ENCODE measurements around the gene TERT. TPM values are rescaled to one million over a fixed set of nuclear protein-coding genes. Genes with fewer than 3 reads are reported as not detected.

The TERT gene
- total RNA-seq, 2 donors from 2014 or later, result 3.6 TPM; not detected in 1

GRCh38 chr5:1213508-1214162 lies 81.2 kb downstream of the TERT start:
- H3K36me3 ChIP-seq, result no peaks in the 10 kb centered on the region
- no peak overlapping the region for H3K27ac ChIP-seq
- no peak for DNase-seq (ENCODE audit: low spot score)
- no peak for TF ChIP-seq CTCF (IDR thresholded peaks at IDR 0.05)
- TF ChIP-seq POLR2AphosphoS5 (IDR thresholded peaks at IDR 0.05), result no peak
- no peak for TF ChIP-seq POLR2A (IDR thresholded peaks at IDR 0.05)
- H3K9me3 ChIP-seq, result no peaks in the 10 kb centered on the region
- 88% methylated on average over 25 of the region's 25 CpGs for WGBS
- H3K4me3 ChIP-seq, result no peak overlapping the region
- intact Hi-C loops (cut with DNase I), result no loop called here
- H3K4me1 ChIP-seq (replicated peaks), result no peaks in the 10 kb centered on the region
- no peaks in the 10 kb centered on the region for H3K27me3 ChIP-seq (replicated peaks; ENCODE audit: insufficient read depth)

GRCh38 chr5:1212881-1213280 lies 82.0 kb downstream of the TERT start:
- intact Hi-C loops (cut with DNase I), result no loop called here
- Histone ChIP-seq H3K27ac (no peak overlapping the region), H3K36me3 (no peaks in the 10 kb centered on the region), H3K27me3 (replicated peaks; ENCODE audit: insufficient read depth) (no peaks in the 10 kb centered on the region), H3K4me3 (no peak overlapping the region), H3K4me1 (replicated peaks) (no peaks in the 10 kb centered on the region), H3K9me3 (no peaks in the 10 kb centered on the region)
- 92% methylated on average over 16 of the region's 18 CpGs for WGBS
- DNase-seq (ENCODE audit: low spot score), result no peak
- no peak for TF ChIP-seq CTCF (IDR thresholded peaks at IDR 0.05)
- no peak for TF ChIP-seq POLR2AphosphoS5 (IDR thresholded peaks at IDR 0.05)
- TF ChIP-seq POLR2A (IDR thresholded peaks at IDR 0.05), result no peak

GRCh38 chr5:1212271-1212670 lies 82.6 kb downstream of the TERT start:
- no peaks in the 10 kb centered on the region for H3K9me3 ChIP-seq
- DNase-seq (ENCODE audit: low spot score), result no peak
- no peak for TF ChIP-seq CTCF (IDR thresholded peaks at IDR 0.05)
- TF ChIP-seq POLR2A (IDR thresholded peaks at IDR 0.05), result no peak
- no peak for TF ChIP-seq POLR2AphosphoS5 (IDR thresholded peaks at IDR 0.05)
- H3K27ac ChIP-seq, result no peak overlapping the region
- H3K27me3 ChIP-seq (replicated peaks; ENCODE audit: insufficient read depth), result no peaks in the 10 kb centered on the region
- no peaks in the 10 kb centered on the region for H3K4me1 ChIP-seq (replicated peaks)
- intact Hi-C loops (cut with DNase I), result no loop called here
- WGBS, result 89% methylated on average over 20 of the region's 20 CpGs
- no peaks in the 10 kb centered on the region for H3K36me3 ChIP-seq
- no peak overlapping the region for H3K4me3 ChIP-seq

GRCh38 chr5:1211701-1212100 lies 83.2 kb downstream of the TERT start:
- DNase-seq (ENCODE audit: low spot score), result no peak
- WGBS, result 92% methylated on average over 9 of the region's 9 CpGs
- intact Hi-C loops (cut with DNase I), result no loop called here
- Histone ChIP-seq H3K27ac (no peak overlapping the region), H3K4me1 (replicated peaks) (no peaks in the 10 kb centered on the region), H3K27me3 (replicated peaks; ENCODE audit: insufficient read depth) (no peaks in the 10 kb centered on the region), H3K9me3 (no peaks in the 10 kb centered on the region), H3K4me3 (no peak overlapping the region), H3K36me3 (no peaks in the 10 kb centered on the region)
- no peak for TF ChIP-seq POLR2A (IDR thresholded peaks at IDR 0.05)
- TF ChIP-seq POLR2AphosphoS5 (IDR thresholded peaks at IDR 0.05), result no peak
- TF ChIP-seq CTCF (IDR thresholded peaks at IDR 0.05), result no peak

- WGBS, result 79% methylated on average over 21 of the region's 21 CpGs
- Histone ChIP-seq H3K27me3 (replicated peaks; ENCODE audit: insufficient read depth) (no peaks in the 10 kb centered on the region), H3K4me1 (replicated peaks) (no peaks in the 10 kb centered on the region), H3K27ac (no peak overlapping the region), H3K9me3 (no peaks in the 10 kb centered on the region), H3K36me3 (no peaks in the 10 kb centered on the region), H3K4me3 (no peak overlapping the region)
- no peak for DNase-seq (ENCODE audit: low spot score)
- no peak for TF ChIP-seq POLR2AphosphoS5 (IDR thresholded peaks at IDR 0.05)
- no peak for TF ChIP-seq CTCF (IDR thresholded peaks at IDR 0.05)
- TF ChIP-seq POLR2A (IDR thresholded peaks at IDR 0.05), result no peak
- intact Hi-C loops (cut with DNase I), result no loop called here
These were observed 84.0 kb downstream of the TERT start for GRCh38 chr5:1210832-1211251.

All from prostate gland (tissue), 2 donors.